CD4-positive, alpha-beta T cell treated with Interleukin-6 at 100 ng/mL for 8 hours (primary cell): ENCODE measurements around the gene CADM1.

Source experiments
- DNase-seq: peaks from one replicate; pipeline ENCODE4 v3.0.0-alpha.2; 2020; ENCODE audit warnings: mixed read lengths, low spot score

CADM1 gene

GRCh38 chr11:115504276-115505158 lies at the start of gene CADM1:
TSS of gene CADM1 (minus strand) at chr11:115504415.
- peak; percentile 62 for DNase-seq

GRCh38 chr11:115552773-115553438 lies 48.7 kb upstream of the CADM1 start:
- no peak for DNase-seq

- DNase-seq, result no peak
Measured at GRCh38 chr11:115552151-115552772, 48.0 kb upstream of the CADM1 start.

GRCh38 chr11:115550291-115551059 lies 46.3 kb upstream of the CADM1 start:
- DNase-seq, result no peak

- no peak for DNase-seq
Measured at GRCh38 chr11:115548878-115549528, 44.8 kb upstream of the CADM1 start.

GRCh38 chr11:115545581-115546210 lies 41.5 kb upstream of the CADM1 start:
- DNase-seq, result no peak

- no peak for DNase-seq
Measured at GRCh38 chr11:115544422-115544948, 40.3 kb upstream of the CADM1 start.

GRCh38 chr11:115541518-115541917 lies 37.3 kb upstream of the CADM1 start:
- no peak for DNase-seq

- DNase-seq, result no peak
Measured at GRCh38 chr11:115539844-115540243, 35.6 kb upstream of the CADM1 start.

- DNase-seq, result no peak
Measured at GRCh38 chr11:115535781-115536180, 31.6 kb upstream of the CADM1 start.

- no peak for DNase-seq
Measured at GRCh38 chr11:115530752-115531151, 26.5 kb upstream of the CADM1 start.

- no peak for DNase-seq
Measured at GRCh38 chr11:115528225-115528624, 24.0 kb upstream of the CADM1 start.

- DNase-seq, result no peak
Measured at GRCh38 chr11:115527534-115528125, 23.4 kb upstream of the CADM1 start.

- no peak for DNase-seq
Measured at GRCh38 chr11:115525531-115526006, 21.4 kb upstream of the CADM1 start.

- DNase-seq, result no peak
Measured at GRCh38 chr11:115524572-115524971, 20.4 kb upstream of the CADM1 start.

- DNase-seq, result no peak
Measured at GRCh38 chr11:115523727-115524399, 19.6 kb upstream of the CADM1 start.

GRCh38 chr11:115522302-115522701 lies 18.1 kb upstream of the CADM1 start:
- DNase-seq, result no peak

- DNase-seq, result no peak
Measured at GRCh38 chr11:115521825-115522224, 17.6 kb upstream of the CADM1 start.

GRCh38 chr11:115518983-115519628 lies 14.9 kb upstream of the CADM1 start:
- DNase-seq, result no peak
